DMS53 treated with DMSO at 0.1 percent for 48 hours (cell line): ENCODE data around the gene SLC35A2.
"Not testable (repeated sequence)": the region's sequence is repeated elsewhere in the genome, so short reads cannot be mapped to it uniquely, and the experiment has no call there.

Experiments
- DNase-seq: peaks from one replicate; lab custom pipeline; 2025; ENCODE audit not compliant: unreplicated experiment; lab: John Stamatoyannopoulos, UW

Gene SLC35A2

GRCh38 chrX:48903290-48903689 is 8.2 kb downstream of the SLC35A2 start:
- no peak for DNase-seq

GRCh38 chrX:48902776-48903175 is 8.7 kb downstream of the SLC35A2 start:
- DNase-seq, result no peak

GRCh38 chrX:48902135-48902534 is 9.3 kb downstream of the SLC35A2 start:
- no peak for DNase-seq

- DNase-seq, result no peak
These were observed 10.4 kb downstream of the SLC35A2 start for GRCh38 chrX:48901069-48901468.

GRCh38 chrX:48899078-48899410 is 12.4 kb downstream of the SLC35A2 start:
- DNase-seq, result no peak

- peak; percentile 92 for DNase-seq
These were observed 13.7 kb downstream of the SLC35A2 start, which contains the start of the genes PQBP1 and TIMM17B for GRCh38 chrX:48897625-48898306. Gene PQBP1, plus strand, starts transcription at chrX:48897930. Its CDS starts 580 bp downstream, at chrX:48898510. Gene TIMM17B, minus strand, starts transcription at chrX:48897768. Its CDS starts 19 bp downstream, at chrX:48897749.

- peak; percentile 73 for DNase-seq
These were observed 14.3 kb downstream of the SLC35A2 start for GRCh38 chrX:48897157-48897624.

GRCh38 chrX:48896611-48897011 is 14.8 kb downstream of the SLC35A2 start:
- no peak for DNase-seq

GRCh38 chrX:48894891-48895290 is 16.6 kb downstream of the SLC35A2 start:
- no peak for DNase-seq

- DNase-seq, result no peak
These were observed 17.7 kb downstream of the SLC35A2 start for GRCh38 chrX:48893556-48894348.

GRCh38 chrX:48892896-48893295 is 18.6 kb downstream of the SLC35A2 start:
- no peak for DNase-seq

GRCh38 chrX:48891402-48892288 is 19.8 kb downstream of the SLC35A2 start:
- peak; percentile 80 for DNase-seq

GRCh38 chrX:48890934-48891401 is 20.5 kb downstream of the SLC35A2 start:
- DNase-seq, result no peak

- no peak for DNase-seq
These were observed 21.0 kb downstream of the SLC35A2 start for GRCh38 chrX:48890296-48890925.

- DNase-seq, result not testable (repeated sequence)
These were observed 24.9 kb downstream of the SLC35A2 start for GRCh38 chrX:48886586-48886985.

- no peak for DNase-seq
These were observed 27.7 kb downstream of the SLC35A2 start for GRCh38 chrX:48883729-48884128.

- not testable (repeated sequence) for DNase-seq
These were observed 34.5 kb downstream of the SLC35A2 start for GRCh38 chrX:48876944-48877343.

GRCh38 chrX:48872017-48872416 is 39.4 kb downstream of the SLC35A2 start:
- not testable (repeated sequence) for DNase-seq

GRCh38 chrX:48864210-48864609 is 47.2 kb downstream of the SLC35A2 start:
- no peak for DNase-seq

GRCh38 chrX:48854898-48855297 is 56.5 kb downstream of the SLC35A2 start:
- DNase-seq, result no peak
